ENCODE data around the gene PTGS1.
"Not testable (repeated sequence)": the region's sequence is repeated elsewhere in the genome, so short reads cannot be mapped to it uniquely, and the experiment has no call there.

PTGS1 gene

DNA sequence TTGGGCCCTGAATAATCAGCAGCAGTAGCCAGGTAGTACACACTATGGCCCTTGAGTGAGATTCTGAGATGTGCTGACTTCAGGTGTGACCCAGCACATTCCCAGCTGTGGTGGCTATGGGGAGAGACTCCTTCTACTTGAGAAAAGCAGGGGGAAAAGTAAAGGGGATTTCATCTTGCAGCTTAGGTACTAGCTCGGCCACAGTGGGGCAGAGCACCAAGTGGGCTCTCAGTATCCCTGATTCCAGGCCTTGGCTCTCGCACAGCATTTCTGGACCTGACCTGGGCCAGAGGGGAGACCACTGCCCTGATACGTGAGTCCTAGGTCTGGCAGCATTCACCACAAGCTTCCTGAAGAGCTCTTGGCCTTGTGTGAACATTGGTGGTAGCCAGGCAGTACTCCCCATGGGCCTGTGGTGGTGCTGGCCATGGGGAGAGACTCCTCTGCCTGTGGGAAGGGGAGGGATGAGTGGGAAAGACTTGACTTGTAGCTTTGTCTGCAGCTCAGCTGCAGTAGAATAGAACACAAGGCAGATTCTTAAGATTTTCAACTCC is 27.6 kb downstream of the PTGS1 start:
- DNase-seq (ENCODE audit: low read depth): no peak

DNA sequence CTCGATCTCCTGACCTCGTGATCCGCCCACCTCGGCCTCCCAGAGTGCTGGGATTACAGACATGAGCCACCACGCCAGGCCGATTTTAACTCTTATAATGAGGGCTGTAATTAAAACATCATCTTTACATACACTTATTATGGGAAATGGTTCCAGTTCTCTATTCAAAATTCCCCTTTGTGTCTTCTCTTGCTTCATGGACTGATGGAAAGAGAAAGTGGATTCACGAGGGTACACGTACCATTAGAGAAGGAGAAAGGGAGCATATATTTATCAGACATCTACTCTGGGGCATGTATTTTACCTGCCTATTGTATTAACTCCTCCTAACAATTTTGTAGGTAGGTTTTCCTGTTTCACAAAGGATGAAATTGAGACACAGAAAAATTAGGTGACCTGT is 31.1 kb downstream of the PTGS1 start:
- no peak for DNase-seq (ENCODE audit: low read depth)

DNA sequence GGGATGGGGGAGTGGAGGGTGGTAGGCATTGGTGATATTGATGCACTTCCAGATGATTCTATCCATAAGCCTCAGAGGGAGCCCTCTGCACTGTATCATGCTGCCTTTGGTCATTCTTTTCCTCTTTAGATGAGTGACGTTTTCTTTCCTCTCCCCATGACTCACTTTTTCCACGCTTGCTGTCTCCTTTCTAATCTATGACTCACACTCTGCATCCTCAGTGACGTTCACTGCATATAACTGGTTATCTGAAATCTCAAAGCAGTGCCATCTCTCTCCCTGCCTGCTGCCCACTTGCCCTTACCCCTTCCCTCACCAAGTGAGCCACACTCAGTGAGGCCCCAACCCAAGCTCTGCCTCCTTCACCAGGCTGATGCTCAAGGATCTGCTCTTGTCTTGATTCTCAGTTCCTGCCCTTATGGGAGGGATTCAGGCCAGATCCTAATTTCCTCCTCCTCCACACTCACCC is 31.6 kb downstream of the PTGS1 start:
- DNase-seq (ENCODE audit: low read depth): no peak

DNA sequence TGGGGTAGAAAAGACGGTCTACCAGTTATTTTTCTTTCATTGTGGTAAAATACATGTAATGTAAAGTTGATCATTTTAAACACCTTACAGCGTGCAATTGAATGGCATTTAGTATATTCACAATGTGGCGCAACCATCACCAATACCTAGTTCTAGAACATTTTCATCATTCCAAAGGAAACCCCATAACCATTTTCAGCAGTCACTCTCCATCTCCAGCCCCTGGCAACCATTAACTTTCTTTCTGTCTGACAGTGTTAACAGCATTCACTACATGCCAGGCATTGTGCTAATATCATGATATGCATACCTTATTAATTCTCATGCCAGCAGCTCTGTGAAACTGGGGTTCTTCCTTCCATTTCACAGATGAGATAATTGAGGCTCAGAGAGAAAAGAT is 32.0 kb downstream of the PTGS1 start:
- no peak for DNase-seq (ENCODE audit: low read depth)

DNA sequence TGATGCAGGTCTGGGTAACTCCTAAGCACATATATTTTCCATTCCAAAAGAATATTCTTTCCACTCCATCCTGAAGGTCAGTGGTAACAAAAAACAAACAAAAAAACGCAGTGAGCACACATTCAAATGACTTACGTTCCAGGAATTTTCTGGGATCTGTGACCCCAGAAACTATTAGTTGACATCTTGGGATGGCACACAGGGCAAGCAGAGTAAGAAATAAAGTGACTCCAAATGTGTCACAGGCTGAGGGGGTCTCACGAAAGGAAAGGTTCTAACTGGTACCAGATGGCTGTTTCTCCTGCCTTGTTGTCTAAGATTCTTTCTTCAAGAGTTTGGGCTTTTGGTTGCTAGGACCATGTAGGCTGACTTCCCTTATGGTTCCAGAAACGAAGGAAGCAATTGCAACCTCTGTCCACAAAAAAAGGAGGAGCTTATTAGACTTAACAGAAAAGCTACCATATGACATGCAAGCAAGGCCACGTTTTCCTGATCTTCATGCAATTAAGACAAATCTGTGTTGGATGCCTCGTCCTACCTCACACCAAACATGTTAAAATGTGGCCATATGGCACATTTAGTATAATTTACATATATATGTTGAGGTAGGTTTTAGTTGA is 32.7 kb downstream of the PTGS1 start:
- DNase-seq (ENCODE audit: low read depth): no peak

DNA sequence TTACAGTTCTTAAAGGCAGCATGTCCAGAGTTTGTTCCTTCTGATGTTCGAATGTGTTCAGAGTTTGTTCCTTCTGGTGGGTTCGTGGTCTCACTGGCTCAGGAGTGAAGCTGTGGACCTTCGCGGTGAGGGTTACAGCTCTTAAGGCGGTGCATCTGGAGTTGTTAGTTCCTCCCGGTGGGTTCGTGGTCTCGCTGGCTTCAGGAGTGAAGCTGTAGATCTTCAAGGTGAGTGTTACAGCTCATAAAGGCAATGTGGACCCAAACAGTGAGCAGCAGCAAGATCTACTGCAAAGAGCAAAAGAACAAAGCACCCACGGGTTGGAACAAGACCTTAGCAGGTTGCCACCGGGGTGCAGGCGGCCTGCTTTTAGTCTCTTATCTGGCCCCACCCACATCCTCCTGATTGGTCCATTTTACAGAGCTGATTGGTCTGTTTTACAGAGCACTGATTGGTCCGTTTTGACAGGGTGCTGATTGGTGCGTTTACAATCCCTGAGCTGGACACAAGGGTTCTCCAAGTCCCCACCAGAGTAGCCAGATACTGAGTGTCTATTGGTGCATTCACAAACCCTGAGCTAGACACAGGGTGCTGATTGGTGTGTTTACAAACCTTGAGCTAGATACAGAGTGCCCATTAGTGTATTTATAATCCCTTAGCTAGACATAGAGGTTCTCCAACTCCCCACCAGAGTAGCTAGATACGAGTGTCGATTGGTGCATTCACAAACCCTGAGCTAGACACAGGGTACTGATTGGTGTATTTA is 34.7 kb downstream of the PTGS1 start:
- DNase-seq (ENCODE audit: low read depth): not testable (repeated sequence)

DNA sequence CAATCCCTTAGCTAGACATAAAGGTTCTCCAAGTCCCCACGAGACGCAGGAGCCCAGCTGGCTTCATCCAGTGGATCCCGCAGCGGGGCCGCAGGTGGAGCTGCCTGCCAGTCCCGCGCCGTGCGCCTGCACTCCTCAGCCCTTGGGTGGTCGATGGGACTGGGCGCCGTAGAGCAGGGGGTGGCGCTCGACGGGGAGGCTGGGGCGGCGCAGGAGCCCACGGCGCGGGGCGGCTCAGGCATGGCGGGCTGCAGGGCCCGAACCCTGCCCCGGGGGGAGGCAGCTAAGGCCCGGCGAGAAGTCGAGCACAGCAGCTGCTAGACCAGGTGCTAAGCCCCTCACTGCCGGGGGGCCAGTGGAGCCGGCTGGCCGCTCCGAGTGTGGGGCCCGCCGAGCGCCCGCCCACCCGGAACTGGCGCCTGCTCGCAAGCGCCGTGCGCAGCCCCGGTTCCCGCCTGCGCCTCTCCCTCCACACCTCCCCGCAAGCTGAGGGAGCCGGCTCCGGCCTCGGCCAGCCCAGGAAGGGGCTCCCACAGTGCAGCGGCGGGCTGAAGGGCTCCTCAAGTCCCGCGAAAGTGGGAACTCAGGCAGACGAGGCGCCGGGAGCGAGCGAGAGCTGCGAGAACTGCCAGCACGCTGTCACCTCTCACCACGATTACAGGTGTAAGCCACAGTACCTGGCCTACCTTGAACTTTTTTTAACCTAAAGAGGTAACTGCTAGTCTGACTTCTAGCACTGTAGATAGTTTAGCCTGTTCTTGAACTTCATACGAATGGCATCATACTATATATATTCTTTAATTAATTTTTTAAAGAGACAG is 35.5 kb downstream of the PTGS1 start:
- no peak for DNase-seq (ENCODE audit: low read depth)

DNA sequence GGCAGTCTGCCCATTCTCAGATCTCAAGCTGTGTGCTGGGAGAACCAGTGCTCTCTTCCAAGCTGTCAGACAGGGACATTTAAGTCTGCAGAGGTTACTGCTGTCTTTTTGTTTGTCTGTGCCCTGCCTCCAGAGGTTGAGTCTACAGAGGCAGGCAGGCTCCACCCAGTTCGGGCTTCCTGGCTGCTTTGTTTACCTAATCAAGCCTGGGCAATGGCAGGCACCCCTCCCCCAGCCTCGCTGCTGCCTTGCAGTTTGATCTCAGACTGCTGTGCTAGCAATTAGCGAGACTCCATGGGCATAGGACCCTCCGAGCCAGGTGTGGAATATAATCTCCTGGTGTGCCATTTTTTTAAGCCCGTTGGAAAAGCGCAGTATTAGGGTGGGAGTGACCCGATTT is 43.3 kb downstream of the PTGS1 start:
- not testable (repeated sequence) for DNase-seq (ENCODE audit: low read depth)

DNA sequence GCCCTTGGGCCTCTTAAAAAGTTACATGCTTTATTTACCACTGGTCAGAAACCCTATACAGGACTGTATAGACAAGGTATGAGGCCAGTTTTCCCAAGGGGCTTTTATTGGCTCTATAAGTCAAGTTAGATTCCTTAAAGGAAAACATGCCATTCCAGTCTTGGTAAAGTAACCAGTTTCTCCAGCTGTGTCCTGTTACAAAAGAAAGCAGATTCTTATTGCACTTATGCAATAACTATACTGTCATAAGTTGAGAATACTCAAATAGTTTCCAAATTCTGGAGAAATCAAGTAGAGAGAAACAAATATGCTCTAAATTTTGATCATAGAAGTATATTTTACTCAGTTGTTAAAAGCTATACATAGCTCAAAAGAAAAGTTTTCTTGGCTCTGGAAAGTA is 47.2 kb downstream of the PTGS1 start:
- DNase-seq (ENCODE audit: low read depth): no peak

DNA sequence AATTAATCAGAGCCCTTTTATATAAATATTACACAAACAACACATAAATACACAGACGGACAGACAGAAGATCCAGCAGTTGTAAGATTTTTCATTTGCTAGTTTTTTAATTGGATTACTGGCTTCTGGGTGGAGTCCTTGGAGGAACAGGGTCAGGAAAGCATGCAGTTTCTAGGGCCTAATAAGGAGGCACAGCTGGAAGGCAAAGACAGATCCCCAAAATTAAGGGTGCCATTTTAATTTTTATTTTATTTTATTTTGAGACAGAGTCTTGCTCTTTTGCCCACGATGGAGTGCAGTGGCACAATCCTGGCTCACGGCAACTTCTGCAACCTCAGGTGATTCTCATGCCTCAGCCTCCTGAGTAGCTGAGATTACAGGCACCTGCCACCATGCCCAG is 49.5 kb downstream of the PTGS1 start:
- no peak for DNase-seq (ENCODE audit: low read depth)

DNA sequence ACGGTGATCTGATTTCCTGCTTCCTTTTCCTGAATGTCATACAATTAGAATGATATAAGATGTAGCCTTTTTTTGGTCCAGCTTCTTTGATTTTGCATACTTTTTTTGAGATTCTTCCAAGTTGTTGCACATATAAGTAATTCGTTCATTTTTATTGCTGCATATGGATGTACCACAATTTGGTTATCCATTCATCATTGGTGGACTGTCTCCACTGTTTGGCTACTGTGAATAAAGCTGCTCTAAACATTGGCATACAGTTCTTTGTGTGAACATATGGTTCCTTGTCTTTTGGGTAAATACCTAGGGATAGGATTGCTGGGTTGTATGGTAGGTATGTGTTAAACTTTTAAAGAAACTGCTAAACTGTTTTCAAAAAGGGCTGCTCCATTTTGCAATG is 54.3 kb downstream of the PTGS1 start:
- no peak for DNase-seq (ENCODE audit: low read depth)

DNA sequence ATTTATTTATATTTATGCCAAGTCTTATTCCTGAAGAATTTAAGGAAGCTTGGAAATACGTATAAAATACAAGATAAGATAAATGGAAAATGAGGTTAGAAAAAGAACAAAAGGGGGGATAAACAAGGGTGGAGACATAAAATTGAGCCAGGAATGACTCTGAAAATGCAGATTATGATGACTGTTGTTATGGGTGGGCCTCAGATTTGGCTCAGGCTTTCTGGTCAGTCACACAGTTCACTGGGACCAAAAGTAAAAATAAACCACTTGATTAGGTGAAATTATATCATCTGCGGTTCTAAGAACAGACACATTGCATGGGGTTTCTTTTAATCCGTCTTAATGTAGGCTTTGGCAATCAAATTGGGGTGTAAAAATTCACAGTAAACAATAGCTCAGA is 55.9 kb downstream of the PTGS1 start:
- no peak for DNase-seq (ENCODE audit: low read depth)

DNA sequence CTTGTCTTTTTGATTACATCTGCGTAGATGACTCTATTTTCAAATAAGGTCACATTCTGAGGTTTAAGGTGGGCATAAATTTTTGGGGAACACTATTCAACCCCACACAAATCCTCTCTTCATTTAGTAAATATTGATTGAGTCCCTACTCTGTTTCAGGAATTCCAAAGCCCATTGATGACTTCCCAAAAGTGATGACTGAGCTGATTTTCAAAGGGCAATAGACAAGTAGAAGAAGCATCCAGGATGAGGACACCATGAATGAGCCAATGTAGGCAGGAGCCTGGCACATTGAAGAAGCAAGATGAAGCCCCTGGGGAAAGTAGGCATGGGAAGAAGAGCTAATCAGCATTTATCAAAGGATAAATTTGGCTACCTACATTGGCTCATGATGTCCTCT is 71.7 kb downstream of the PTGS1 start:
- no peak for DNase-seq (ENCODE audit: low read depth)

DNA sequence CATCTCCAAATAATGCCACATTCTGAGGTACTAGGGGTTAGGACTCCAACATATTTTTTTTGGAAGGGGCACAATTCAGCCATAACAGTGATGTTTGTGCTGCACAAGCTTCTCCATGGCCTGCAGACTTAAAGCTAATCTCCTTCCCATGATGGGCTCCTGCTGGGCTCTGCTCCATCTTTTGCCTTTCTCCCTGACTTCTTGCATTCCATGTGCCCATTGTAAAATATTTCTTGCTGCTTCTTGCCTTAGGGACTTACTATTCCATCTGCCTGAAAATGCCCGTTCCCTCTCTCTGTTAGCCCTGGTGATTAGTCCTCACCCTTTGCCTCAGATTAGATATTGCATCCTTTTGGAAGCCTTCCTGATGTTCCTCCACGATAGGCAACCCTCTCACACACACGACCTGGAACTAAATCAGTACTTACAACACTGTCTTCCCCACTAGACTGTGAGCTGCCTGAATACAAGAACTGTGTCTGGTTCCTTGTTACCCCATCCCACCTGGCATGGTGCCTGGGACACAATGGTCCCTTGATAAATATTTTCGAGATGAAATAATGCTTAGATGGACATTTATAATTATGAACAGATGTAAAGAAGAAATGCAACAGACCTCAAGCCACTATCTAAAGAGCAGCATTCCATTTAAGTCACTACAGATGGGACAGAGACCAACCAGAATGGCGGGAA is 73.4 kb downstream of the PTGS1 start:
- no peak for DNase-seq (ENCODE audit: low read depth)
